ENCODE results near the gene GLYR1.
A peak's percentile ranks its signal among the peaks of the same experiment; 100 is the strongest.

Gene GLYR1

GRCh38 chr16:4825196-4825595 lies 21.9 kb downstream of the GLYR1 start:
- no peak for TF ChIP-seq POLR2A (IDR thresholded peaks at IDR 0.05; ENCODE audit: low read length)
- TF ChIP-seq GATA1 (IDR thresholded peaks at IDR 0.05; ENCODE audit: low read depth, low read length): no peak
- peak; percentile 84 to 92 for DNase-seq

- TF ChIP-seq POLR2A (IDR thresholded peaks at IDR 0.05; ENCODE audit: low read length): no peak
- no peak for TF ChIP-seq GATA1 (IDR thresholded peaks at IDR 0.05; ENCODE audit: low read depth, low read length)
- no peak for DNase-seq
Measured at GRCh38 chr16:4820652-4821051, 26.4 kb downstream of the GLYR1 start.

- no peak for TF ChIP-seq GATA1 (IDR thresholded peaks at IDR 0.05; ENCODE audit: low read depth, low read length)
- TF ChIP-seq POLR2A (IDR thresholded peaks at IDR 0.05; ENCODE audit: low read length): no peak
- DNase-seq: peak; percentile 24 to 43
Measured at GRCh38 chr16:4814542-4815173, 32.4 kb downstream of the GLYR1 start.

GRCh38 chr16:4814046-4814445 lies 33.0 kb downstream of the GLYR1 start:
- TF ChIP-seq GATA1 (IDR thresholded peaks at IDR 0.05; ENCODE audit: low read depth, low read length): no peak
- no peak for TF ChIP-seq POLR2A (IDR thresholded peaks at IDR 0.05; ENCODE audit: low read length)
- DNase-seq: no peak

GRCh38 chr16:4813251-4814003 lies 33.7 kb downstream of the GLYR1 start:
- no peak for DNase-seq
- TF ChIP-seq POLR2A (IDR thresholded peaks at IDR 0.05; ENCODE audit: low read length) (no peak), GATA1 (IDR thresholded peaks at IDR 0.05; ENCODE audit: low read depth, low read length) (no peak)

- no peak for TF ChIP-seq POLR2A (IDR thresholded peaks at IDR 0.05; ENCODE audit: low read length)
- no peak for DNase-seq
Measured at GRCh38 chr16:4811773-4812172, 35.3 kb downstream of the GLYR1 start.

- TF ChIP-seq GATA1 (IDR thresholded peaks at IDR 0.05; ENCODE audit: low read depth, low read length): no peak
- TF ChIP-seq POLR2A (IDR thresholded peaks at IDR 0.05; ENCODE audit: low read length): no peak
- DNase-seq: no peak
Measured at GRCh38 chr16:4811242-4811641, 35.8 kb downstream of the GLYR1 start.

GRCh38 chr16:4806280-4806679 lies 40.8 kb downstream of the GLYR1 start:
- TF ChIP-seq GATA1 (IDR thresholded peaks at IDR 0.05; ENCODE audit: low read depth, low read length): no peak
- no peak for TF ChIP-seq POLR2A (IDR thresholded peaks at IDR 0.05; ENCODE audit: low read length)
- no peak for DNase-seq

- no peak for DNase-seq
- no peak for TF ChIP-seq POLR2A (IDR thresholded peaks at IDR 0.05; ENCODE audit: low read length)
- no peak for TF ChIP-seq GATA1 (IDR thresholded peaks at IDR 0.05; ENCODE audit: low read depth, low read length)
Measured at GRCh38 chr16:4805231-4805630, 41.9 kb downstream of the GLYR1 start.

- no peak for DNase-seq
- TF ChIP-seq GATA1 (IDR thresholded peaks at IDR 0.05; ENCODE audit: low read depth, low read length) (no peak), POLR2A (IDR thresholded peaks at IDR 0.05; ENCODE audit: low read length) (no peak)
Measured at GRCh38 chr16:4803898-4804762, 43.0 kb downstream of the GLYR1 start.

GRCh38 chr16:4803401-4803844 lies 43.7 kb downstream of the GLYR1 start:
- TF ChIP-seq POLR2A (IDR thresholded peaks at IDR 0.05; ENCODE audit: low read length) (no peak), GATA1 (IDR thresholded peaks at IDR 0.05; ENCODE audit: low read depth, low read length) (no peak)
- DNase-seq: peak; percentile 58 to 60

- TF ChIP-seq GATA1 (IDR thresholded peaks at IDR 0.05; ENCODE audit: low read depth, low read length): no peak
- peak; percentile 8 for TF ChIP-seq POLR2A (IDR thresholded peaks at IDR 0.05; ENCODE audit: low read length)
- DNase-seq: peak; percentile 92 to 95
Measured at GRCh38 chr16:4802659-4803287, 44.3 kb downstream of the GLYR1 start.

GRCh38 chr16:4801962-4802658 lies 45.0 kb downstream of the GLYR1 start, which contains the start of gene ROGDI:
TSS of gene ROGDI (minus strand) at chr16:4802633. CDS start at chr16:4802571, 62 bp downstream.
- DNase-seq: peak; percentile 90 to 93
- TF ChIP-seq POLR2A (IDR thresholded peaks at IDR 0.05; ENCODE audit: low read length) (peak; percentile 31), GATA1 (IDR thresholded peaks at IDR 0.05; ENCODE audit: low read depth, low read length) (no peak)

Data from erythroblast (primary cell).